C4-2B (cell line): ENCODE results near the gene PLK5.

ENCODE experiments used
- ZFX ChIP-seq: fragments of 450-650 bp; IDR thresholded peaks from 2 replicates; pipeline ENCODE4 v1.6.1; 2017
- TF ChIP-seq, protein P1 (sequence below): fragments of 450-650 bp; conservative IDR thresholded peaks from 2 replicates; pipeline ENCODE4 v1.5.1; 2017; ENCODE audit warnings: mild to moderate bottlenecking

DNA sequence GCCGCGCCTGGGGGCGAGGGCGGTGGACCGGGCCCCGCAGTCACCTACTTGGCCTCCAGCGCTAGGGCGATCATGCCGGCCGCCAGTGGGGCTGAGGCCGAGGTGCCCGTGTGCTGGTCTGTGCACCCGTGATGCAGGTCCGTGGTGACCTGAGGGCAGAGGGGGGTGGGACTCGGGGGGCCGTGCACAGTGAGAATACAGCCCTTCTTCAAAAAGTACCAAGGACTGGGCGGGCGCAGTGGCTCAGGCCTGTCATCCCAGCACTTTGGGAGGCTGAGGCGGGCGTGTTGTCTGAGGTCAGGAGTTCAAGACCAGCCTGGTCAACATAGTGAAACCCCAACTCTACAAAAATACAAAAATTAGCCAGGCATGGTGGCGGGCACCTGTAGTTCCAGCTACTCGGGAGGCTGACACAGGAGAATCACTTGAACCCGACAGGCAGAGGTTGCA is 39.9 kb upstream of the PLK5 start:
- TF ChIP-seq ZFX: no peak
- TF ChIP-seq, protein P1, sequence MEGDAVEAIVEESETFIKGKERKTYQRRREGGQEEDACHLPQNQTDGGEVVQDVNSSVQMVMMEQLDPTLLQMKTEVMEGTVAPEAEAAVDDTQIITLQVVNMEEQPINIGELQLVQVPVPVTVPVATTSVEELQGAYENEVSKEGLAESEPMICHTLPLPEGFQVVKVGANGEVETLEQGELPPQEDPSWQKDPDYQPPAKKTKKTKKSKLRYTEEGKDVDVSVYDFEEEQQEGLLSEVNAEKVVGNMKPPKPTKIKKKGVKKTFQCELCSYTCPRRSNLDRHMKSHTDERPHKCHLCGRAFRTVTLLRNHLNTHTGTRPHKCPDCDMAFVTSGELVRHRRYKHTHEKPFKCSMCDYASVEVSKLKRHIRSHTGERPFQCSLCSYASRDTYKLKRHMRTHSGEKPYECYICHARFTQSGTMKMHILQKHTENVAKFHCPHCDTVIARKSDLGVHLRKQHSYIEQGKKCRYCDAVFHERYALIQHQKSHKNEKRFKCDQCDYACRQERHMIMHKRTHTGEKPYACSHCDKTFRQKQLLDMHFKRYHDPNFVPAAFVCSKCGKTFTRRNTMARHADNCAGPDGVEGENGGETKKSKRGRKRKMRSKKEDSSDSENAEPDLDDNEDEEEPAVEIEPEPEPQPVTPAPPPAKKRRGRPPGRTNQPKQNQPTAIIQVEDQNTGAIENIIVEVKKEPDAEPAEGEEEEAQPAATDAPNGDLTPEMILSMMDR: no peak
